GM19397 (cell line): ENCODE measurements around the gene C19orf25.
A peak's percentile ranks its signal among the peaks of the same experiment; 100 is the strongest.

Experiments
- ATAC-seq: cut with Tn5 transposase; IDR thresholded peaks from one replicate; pipeline ENCODE4 v1.9.1; 2021; ENCODE audit warnings: mild to moderate bottlenecking, moderate library complexity; ENCODE audit not compliant: unreplicated experiment

The C19orf25 gene

GRCh38 chr19:1496714-1497577 lies 17.9 kb upstream of the C19orf25 start:
- no peak for ATAC-seq

DNA sequence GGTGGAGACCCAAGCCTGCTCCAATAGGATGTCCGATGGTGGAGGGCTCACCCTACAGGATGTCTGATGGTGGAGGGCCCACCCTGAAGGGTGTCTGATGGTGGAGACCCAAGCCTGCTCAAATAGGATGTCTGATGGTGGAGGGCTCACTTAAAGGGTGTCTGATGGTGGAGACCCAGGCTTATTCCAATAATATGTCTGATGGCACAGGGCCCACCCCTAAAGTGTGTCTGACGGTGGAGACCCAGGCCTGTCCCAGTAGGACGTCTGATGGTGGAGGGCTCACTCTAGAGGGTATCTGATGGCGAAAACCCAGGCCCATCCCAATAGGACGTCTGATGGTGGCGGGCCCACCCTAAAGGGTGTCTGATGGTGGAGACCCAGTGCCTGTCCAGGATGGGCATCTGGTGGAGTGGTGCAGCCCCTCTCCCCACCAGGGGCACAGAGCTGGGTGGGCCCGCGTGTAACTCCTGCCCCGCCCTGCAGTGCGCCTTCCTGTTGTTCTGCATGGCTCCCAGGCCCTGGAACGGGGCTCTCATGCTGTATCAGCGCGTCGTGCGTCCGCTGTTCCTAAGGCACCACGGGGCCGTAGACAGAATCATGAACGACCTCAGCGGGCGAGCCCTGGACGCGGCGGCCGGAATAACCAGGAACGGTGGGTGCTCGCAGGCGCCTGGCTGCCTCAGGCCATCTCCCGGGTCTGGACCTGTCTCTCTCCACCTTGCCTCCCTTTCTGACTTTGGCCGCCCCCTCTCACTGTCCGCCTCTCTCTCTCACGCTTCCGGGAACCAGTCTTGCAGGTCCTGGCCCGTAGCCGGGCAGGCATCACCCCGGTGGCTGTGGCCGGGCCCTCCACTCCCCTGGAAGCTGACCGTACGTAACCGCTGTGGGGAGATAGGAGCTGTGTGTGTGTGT lies 17.0 kb upstream of the C19orf25 start:
- ATAC-seq: no peak

DNA sequence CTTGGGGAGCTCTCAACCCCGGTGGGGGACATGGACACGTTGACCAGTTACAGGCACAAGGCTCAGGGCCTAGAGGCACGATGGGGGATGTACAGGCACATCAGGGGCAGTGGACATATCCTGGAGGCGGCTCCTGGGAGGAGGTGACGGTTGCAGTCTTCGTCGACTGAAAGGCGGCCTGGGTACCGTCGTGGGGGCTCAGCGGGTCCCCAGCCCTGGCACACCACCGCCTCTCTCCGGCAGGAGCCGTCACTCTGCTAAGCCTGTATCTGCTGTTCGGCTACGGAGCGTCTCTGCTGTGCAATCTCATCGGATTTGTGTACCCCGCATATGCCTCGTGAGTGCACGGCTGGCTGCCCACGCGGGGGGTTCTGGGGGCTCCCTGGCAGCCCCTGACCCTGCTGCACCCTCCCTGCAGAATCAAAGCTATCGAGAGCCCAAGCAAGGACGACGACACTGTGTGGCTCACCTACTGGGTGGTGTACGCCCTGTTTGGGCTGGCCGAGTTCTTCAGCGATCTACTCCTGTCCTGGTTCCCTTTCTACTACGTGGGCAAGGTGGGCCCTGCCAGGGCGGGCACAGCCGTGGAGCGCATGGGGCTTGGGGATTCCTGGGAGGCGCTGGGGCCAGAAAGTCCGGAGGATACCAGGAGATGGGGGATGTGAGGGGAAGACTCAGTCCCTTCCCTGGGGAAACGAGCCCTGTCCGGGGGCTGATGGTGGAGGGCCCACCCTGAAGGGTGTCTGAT lies 16.2 kb upstream of the C19orf25 start:
- ATAC-seq: no peak

DNA sequence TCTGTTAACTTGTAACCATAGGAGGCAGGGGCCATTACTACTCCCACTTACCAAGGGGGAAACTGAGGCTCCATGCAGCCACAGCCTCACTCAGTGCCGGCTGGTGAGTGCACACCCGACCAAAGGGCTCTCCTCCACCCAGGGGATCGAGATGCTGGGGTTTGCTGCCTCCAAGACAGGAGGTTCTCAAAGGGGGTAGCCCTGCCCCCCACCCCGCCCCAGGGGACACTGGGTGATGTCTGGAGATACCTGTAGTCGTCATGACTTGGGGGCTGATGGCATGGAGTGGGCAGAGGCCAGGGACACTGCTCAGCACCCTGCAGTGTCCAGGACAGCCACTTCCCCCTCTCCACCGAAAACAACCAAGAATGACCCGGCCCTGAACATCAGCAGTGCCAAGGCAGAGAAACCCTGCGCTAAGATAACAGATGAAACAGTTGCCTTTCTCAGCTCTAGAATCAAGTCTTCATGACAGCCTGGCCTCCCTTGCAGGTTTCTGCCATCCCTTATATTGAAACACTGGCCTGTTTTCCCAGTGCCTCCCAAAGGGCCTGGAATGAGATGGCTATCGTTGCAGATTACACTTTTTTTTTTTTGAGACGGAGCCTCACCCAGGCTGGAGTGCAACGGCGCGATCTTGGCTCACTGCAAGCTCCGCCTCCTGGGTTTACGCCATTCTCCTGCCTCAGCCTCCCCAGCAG lies 15.2 kb upstream of the C19orf25 start:
- no peak for ATAC-seq

DNA sequence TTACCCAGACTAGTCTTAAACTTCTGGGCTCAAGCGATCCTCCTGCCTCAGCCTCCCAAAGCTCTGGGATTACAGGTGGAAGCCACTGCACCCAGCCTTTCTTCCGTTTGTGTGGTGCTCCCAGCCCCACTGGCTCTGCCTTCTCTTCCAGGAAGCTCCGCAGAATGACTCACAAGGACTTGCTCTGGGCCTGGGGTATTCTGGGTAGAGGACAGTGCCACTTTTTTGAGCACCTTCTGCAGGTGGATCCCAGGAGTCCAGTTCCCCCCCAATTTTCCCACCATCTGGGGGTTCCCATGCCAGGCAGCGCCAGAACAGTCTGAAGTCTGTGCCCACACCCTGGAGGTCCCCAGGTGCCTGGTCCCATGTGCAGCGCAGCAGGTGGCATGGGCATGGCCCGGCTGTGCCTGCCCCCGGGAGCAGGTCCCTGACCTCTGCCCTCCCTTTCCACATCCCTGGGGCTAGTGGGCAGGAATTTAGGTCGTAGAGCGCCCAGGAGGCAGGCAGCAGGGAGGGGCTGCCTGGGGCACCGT lies 13.5 kb upstream of the C19orf25 start:
- no peak for ATAC-seq

- no peak for ATAC-seq
Observed at GRCh38 chr19:1491849-1492170, 12.8 kb upstream of the C19orf25 start.

DNA sequence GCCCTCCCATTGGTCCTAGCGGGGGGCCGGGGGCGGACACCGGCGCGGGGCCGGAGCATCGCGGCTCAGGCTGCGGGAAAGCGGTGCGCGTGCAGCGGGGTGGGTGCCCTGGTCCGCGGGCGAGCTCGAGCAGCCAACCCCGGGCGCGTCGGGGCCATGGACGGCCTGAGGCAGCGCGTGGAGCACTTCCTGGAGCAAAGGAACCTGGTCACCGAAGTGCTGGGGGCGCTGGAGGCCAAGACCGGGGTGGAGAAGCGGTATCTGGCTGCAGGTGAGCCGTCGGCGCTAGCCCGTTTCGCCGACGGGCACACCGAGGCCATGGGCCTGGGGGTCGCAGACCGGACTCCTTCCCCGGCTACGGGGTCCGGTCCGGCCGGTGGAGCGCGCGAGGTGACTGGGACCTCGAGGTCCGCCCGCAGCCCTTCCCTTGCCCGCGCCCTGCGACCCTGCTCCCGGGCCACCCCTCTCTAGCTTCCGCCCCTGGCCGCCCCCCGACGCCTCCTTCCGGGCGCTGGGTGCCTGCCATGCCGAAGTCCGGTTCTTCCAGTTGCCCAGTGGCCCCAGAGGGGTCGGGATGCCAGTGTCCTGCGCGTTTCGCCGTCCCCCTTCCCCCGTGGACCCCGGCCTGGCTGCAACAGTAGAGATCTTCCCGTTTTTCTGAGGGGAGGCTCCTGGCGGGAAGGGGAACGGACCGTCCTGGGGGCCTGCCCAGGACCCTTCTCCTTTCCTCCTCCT lies 12.3 kb upstream of the C19orf25 start, which contains the start of gene REEP6:
Gene REEP6, plus strand, starts transcription at position 68 of the 735 bp plus-strand sequence. Its CDS starts 89 bp downstream, at position 157.
- ATAC-seq: no peak

- ATAC-seq: peak; percentile 78
Observed at GRCh38 chr19:1490311-1491113, 11.5 kb upstream of the C19orf25 start, which contains the start of gene PCSK4. TSS of gene PCSK4 (minus strand) at chr19:1490350. CDS start at chr19:1490346, 4 bp downstream.

- ATAC-seq: no peak
Observed at GRCh38 chr19:1489463-1490310, 10.7 kb upstream of the C19orf25 start.

DNA sequence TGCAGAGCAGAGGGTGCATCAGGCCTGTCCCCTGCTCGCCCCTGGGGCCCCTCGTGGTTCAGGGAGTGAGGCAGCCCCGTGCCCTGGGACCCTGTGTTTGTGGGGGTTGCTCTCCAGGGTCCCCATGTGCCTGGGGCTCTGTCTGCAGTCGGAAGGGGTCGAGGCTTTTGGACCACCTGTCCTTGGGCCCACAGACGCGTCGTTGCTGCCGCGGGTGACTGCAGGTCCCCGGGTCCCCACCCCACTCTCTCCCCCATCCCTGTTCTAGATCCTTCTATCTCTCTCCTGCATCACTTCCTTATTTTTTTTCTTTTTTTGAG lies 9.2 kb upstream of the C19orf25 start:
- no peak for ATAC-seq

DNA sequence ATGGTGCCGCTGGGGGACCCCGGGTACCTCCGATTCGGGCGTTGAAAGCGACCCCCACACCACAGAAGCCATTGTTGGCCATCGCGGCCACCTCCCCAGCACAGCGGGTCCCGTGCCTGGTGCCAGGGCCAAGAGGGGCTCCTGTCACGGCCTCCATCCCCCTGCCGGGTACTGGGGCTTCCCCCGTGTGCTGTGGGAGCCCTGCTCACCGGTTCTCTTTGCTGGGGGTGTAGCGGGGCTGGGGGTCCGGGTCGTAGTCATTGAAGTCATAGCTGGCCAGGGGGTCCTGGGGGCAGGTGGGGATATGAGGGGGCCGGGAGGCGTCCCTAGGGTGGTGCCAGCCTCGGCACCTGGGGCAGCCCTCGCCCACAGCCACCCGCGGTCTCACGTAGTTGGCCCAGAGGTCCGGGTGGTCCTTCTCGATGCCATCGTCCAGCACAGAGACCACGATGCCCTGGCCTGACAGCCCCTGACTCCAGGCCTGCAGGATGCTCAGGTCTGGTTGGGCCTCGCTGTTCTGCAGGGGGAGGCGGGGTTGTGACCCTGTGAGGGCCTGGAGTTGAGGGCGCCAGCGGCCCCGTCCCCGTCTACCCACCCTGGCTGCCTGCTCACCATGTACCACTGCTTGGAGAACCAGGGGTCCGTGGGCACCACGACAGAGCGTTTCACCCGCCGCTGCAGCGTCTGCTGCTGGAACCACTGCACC lies 8.7 kb upstream of the C19orf25 start:
- no peak for ATAC-seq

DNA sequence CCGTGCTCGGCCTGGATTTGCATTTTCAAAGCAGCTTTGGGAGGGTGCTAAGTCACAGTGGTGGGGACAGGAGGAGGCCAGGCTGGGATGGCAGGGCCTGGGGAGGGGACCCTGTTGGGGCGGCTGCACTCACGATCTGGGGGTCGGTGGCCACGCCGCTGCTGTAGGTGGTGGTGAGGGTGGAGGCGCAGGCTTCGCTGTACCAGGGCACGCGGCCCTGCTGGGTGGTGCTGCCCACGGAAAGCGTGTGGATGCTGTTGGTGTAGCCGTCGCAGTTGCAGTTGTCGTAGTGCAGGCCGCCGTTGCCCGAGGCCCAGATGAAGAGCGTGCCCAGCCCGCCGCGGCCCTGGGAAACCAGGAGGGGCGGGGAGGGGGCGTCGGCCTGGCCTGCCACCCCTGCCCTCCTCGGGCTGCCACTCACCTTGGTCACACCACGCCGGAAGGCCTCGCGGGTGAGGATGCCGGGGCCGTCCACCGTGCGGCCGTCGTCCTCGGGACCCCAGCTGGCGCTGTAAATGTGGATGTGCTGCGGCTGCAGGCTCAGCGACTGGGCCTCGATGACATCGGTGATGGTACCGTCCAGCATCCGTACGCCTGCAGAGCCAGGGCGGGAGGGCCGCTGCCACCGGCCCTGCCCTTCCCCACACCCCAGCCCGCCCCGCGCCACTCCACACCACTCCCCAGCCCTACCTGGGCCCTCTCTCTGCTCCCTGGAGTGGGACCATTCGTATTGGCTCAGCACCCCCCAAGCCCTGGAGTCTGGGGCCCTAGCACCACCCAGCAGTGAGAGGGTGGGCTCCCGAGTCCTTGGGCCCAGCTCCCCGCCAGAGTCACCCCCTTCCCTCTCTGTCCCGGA lies 7.9 kb upstream of the C19orf25 start:
- no peak for ATAC-seq

- no peak for ATAC-seq
Observed at GRCh38 chr19:1483979-1484428, 5.0 kb upstream of the C19orf25 start.

- ATAC-seq: no peak
Observed at GRCh38 chr19:1483131-1483978, 4.3 kb upstream of the C19orf25 start.

GRCh38 chr19:1482361-1483130 lies 3.5 kb upstream of the C19orf25 start:
- ATAC-seq: no peak
